Activated T-cell treated with anti-CD3 and anti-CD28 coated beads, Interleukin-2, amount 50 U/mL, for 4 hours (primary cell): ENCODE results near the gene RHOB. TPM values are rescaled to one million over a fixed set of nuclear protein-coding genes. Genes with fewer than 3 reads are reported as not detected.
"Not testable (repeated sequence)": the region's sequence is repeated elsewhere in the genome, so short reads cannot be mapped to it uniquely, and the experiment has no call there.

Experiments
- ATAC-seq, 2 donors: fragments of 200-7000 bp; cut with Tn5 transposase; one replicate each; pipeline ENCODE4 v1.10.0; 2021
- DNase-seq: peaks from one replicate; pipeline ENCODE4 v3.0.0-alpha.2; 2020
- H3K27me3 Mint-ChIP-seq: one replicate; pipeline ENCODE4 v1.8.0; 2021; ENCODE audit warnings: low read depth, mixed read lengths
- H3K36me3 Mint-ChIP-seq: one replicate; pipeline ENCODE4 v1.8.0; 2022; ENCODE audit warnings: mixed read lengths; ENCODE audit not compliant: insufficient read depth
- H3K4me1 Mint-ChIP-seq: one replicate; pipeline ENCODE4 v1.8.0; 2021; ENCODE audit warnings: low read depth, mixed read lengths
- H3K4me3 Mint-ChIP-seq: one replicate; pipeline ENCODE4 v1.8.0; 2021; ENCODE audit warnings: mild to moderate bottlenecking, moderate library complexity, mixed read lengths
- H3K9me3 Mint-ChIP-seq: one replicate; pipeline ENCODE4 v1.8.0; 2021; ENCODE audit warnings: mixed read lengths
- total RNA-seq, 3 donors: library from RNA; stranded (reverse); gene quantifications; one replicate each; pipeline ENCODE4 v1.2.1, GENCODE V29; 2021

RHOB gene
- total RNA-seq, 3 donors from 2014 or later: 14.2 to 14.6 (median 14.2) TPM

GRCh38 chr2:20428717-20429490, 18.0 kb upstream of the RHOB start:
- no peak for ATAC-seq
- no peak for DNase-seq
- Mint-ChIP-seq H3K27me3 (no peaks in the 10 kb centered on the region), H3K4me3 (no peak overlapping the region), H3K4me1 (peaks cover 20% of the 10 kb centered on the region), H3K9me3 (no peaks in the 10 kb centered on the region), H3K36me3 (no peaks in the 10 kb centered on the region)

GRCh38 chr2:20429528-20429927, 17.3 kb upstream of the RHOB start:
- H3K4me3 Mint-ChIP-seq: no peak overlapping the region
- no peaks in the 10 kb centered on the region for H3K36me3 Mint-ChIP-seq
- ATAC-seq: no peak
- H3K27me3 Mint-ChIP-seq: no peaks in the 10 kb centered on the region
- no peaks in the 10 kb centered on the region for H3K9me3 Mint-ChIP-seq
- no peak for DNase-seq
- peaks cover 17% of the 10 kb centered on the region for H3K4me1 Mint-ChIP-seq

GRCh38 chr2:20430035-20430434, 16.8 kb upstream of the RHOB start:
- no peak overlapping the region for H3K4me3 Mint-ChIP-seq
- H3K27me3 Mint-ChIP-seq: peaks cover under 1% of the 10 kb centered on the region
- H3K9me3 Mint-ChIP-seq: no peaks in the 10 kb centered on the region
- no peaks in the 10 kb centered on the region for H3K36me3 Mint-ChIP-seq
- DNase-seq (no peak), ATAC-seq (no peak)
- peaks cover 12% of the 10 kb centered on the region for H3K4me1 Mint-ChIP-seq

GRCh38 chr2:20430461-20431300, 16.2 kb upstream of the RHOB start:
- no peaks in the 10 kb centered on the region for H3K9me3 Mint-ChIP-seq
- H3K4me3 Mint-ChIP-seq: no peak overlapping the region
- H3K27me3 Mint-ChIP-seq: peaks cover 4% of the 10 kb centered on the region
- no peaks in the 10 kb centered on the region for H3K36me3 Mint-ChIP-seq
- DNase-seq: no peak
- peak; percentile 81 to 85 for ATAC-seq
- peaks cover 5% of the 10 kb centered on the region for H3K4me1 Mint-ChIP-seq

- Mint-ChIP-seq H3K9me3 (no peaks in the 10 kb centered on the region), H3K4me3 (no peak overlapping the region), H3K27me3 (peaks cover 4% of the 10 kb centered on the region), H3K36me3 (no peaks in the 10 kb centered on the region), H3K4me1 (peaks cover 4% of the 10 kb centered on the region)
- ATAC-seq: no peak
- no peak for DNase-seq
Measured at GRCh38 chr2:20431301-20431698, 15.6 kb upstream of the RHOB start.

- DNase-seq (no peak), ATAC-seq (no peak)
Measured at GRCh38 chr2:20431772-20432171, 15.1 kb upstream of the RHOB start.

GRCh38 chr2:20432714-20433113, 14.2 kb upstream of the RHOB start:
- no peaks in the 10 kb centered on the region for H3K9me3 Mint-ChIP-seq
- no peak overlapping the region for H3K4me3 Mint-ChIP-seq
- no peak for ATAC-seq
- peaks cover 16% of the 10 kb centered on the region for H3K27me3 Mint-ChIP-seq
- H3K4me1 Mint-ChIP-seq: peaks cover 4% of the 10 kb centered on the region
- DNase-seq: no peak
- no peaks in the 10 kb centered on the region for H3K36me3 Mint-ChIP-seq

More at GRCh38 chr2:20431772-20432171, 15.1 kb upstream of the RHOB start:
- Mint-ChIP-seq H3K4me3 (no peak overlapping the region), H3K27me3 (peaks cover 7% of the 10 kb centered on the region), H3K36me3 (no peaks in the 10 kb centered on the region), H3K4me1 (peaks cover 4% of the 10 kb centered on the region), H3K9me3 (no peaks in the 10 kb centered on the region)

GRCh38 chr2:20433249-20433648, 13.6 kb upstream of the RHOB start:
- no peak for ATAC-seq
- no peak for DNase-seq
- no peaks in the 10 kb centered on the region for H3K36me3 Mint-ChIP-seq
- peaks cover 18% of the 10 kb centered on the region for H3K27me3 Mint-ChIP-seq
- H3K4me1 Mint-ChIP-seq: peaks cover 4% of the 10 kb centered on the region
- no peak overlapping the region for H3K4me3 Mint-ChIP-seq
- H3K9me3 Mint-ChIP-seq: no peaks in the 10 kb centered on the region

- Mint-ChIP-seq H3K4me1 (peaks cover 4% of the 10 kb centered on the region), H3K4me3 (no peak overlapping the region), H3K36me3 (no peaks in the 10 kb centered on the region), H3K27me3 (peaks cover 18% of the 10 kb centered on the region), H3K9me3 (no peaks in the 10 kb centered on the region)
- ATAC-seq (no peak), DNase-seq (no peak)
Measured at GRCh38 chr2:20433946-20434553, 12.8 kb upstream of the RHOB start.

GRCh38 chr2:20434588-20435294, 12.1 kb upstream of the RHOB start:
- ATAC-seq: no peak
- Mint-ChIP-seq H3K36me3 (no peaks in the 10 kb centered on the region), H3K9me3 (no peaks in the 10 kb centered on the region), H3K4me3 (no peak overlapping the region), H3K27me3 (peaks cover 18% of the 10 kb centered on the region), H3K4me1 (peaks cover 4% of the 10 kb centered on the region)
- DNase-seq: no peak

GRCh38 chr2:20435456-20435855, 11.4 kb upstream of the RHOB start:
- H3K4me3 Mint-ChIP-seq, DNase-seq, H3K4me1 Mint-ChIP-seq, H3K36me3 Mint-ChIP-seq, ATAC-seq, H3K9me3 Mint-ChIP-seq: not testable (repeated sequence)
- peaks cover 21% of the 10 kb centered on the region for H3K27me3 Mint-ChIP-seq

- Mint-ChIP-seq H3K9me3 (no peaks in the 10 kb centered on the region), H3K4me3 (no peak overlapping the region), H3K27me3 (peaks cover 24% of the 10 kb centered on the region), H3K4me1 (no peaks in the 10 kb centered on the region), H3K36me3 (no peaks in the 10 kb centered on the region)
- no peak for ATAC-seq
- DNase-seq: no peak
Measured at GRCh38 chr2:20436716-20437470, 10.0 kb upstream of the RHOB start.

GRCh38 chr2:20438334-20439192, 8.3 kb upstream of the RHOB start:
- peaks cover 24% of the 10 kb centered on the region for H3K27me3 Mint-ChIP-seq
- H3K9me3 Mint-ChIP-seq: no peaks in the 10 kb centered on the region
- H3K36me3 Mint-ChIP-seq: no peaks in the 10 kb centered on the region
- no peak overlapping the region for H3K4me3 Mint-ChIP-seq
- ATAC-seq (no peak), DNase-seq (no peak)
- no peaks in the 10 kb centered on the region for H3K4me1 Mint-ChIP-seq
